ENCODE measurements around the gene MTUS2. TPM values are rescaled to one million over a fixed set of nuclear protein-coding genes. Genes with fewer than 3 reads are reported as not detected.

The MTUS2 gene
- total and polyA plus RNA-seq, 8 donors, result 0.12 to 28.1 (median 3.5) TPM; not detected in 1

DNA sequence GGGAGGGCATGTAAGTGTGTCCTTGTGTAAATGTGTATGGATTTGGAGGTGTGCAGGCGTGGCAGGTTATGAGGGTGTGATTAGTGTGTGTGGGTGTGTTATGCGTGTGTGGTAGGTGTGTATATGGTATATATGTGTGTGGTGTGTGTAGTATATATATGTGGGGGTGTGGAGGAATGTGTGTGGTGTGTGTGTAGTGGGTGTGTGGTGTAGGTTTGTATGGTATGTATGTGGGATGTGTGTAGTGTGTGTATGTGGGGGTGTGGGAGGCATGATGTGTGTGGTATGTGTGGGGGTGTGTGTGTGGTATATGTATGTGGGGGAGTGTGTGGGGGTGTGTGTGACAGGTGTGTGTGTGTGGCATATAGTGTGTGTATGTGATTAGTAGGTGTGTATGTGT lies 671.1 kb downstream of the MTUS2 start:
- intact Hi-C loops (cut with DNase I; ENCODE audit: low total_unique reads), result no loop called here

DNA sequence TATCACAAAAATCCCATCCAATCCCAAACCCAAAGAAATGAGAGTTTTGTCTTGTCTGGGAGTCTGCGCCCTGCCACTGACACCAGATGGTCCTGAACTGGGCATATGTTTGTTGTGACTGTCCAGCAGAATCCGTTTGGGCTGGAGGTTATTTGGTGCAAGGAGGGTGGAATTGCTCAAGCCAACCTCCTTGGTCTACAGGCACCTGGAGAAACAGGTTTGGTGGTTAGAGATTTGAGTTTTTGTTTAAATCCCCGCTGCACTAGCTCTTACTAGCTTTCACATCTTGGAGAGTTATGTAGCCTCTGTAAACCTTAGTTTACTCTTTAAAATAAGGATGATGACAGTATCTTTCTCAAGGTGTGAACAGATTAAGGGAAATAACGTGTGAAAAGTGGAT lies 673.7 kb downstream of the MTUS2 start:
- H3K4me1 ChIP-seq, result peaks cover 0 to 17% (median 10%) of the 10 kb centered on the region in 4 donors
- H3K9me3 ChIP-seq, result no peaks in the 10 kb centered on the region
- H3K4me3 ChIP-seq, result no peak overlapping the region
- intact Hi-C loops (cut with DNase I; ENCODE audit: low total_unique reads), result no loop called here
- no peak for DNase-seq
- peaks cover 0 to 5% (median 3%) of the 10 kb centered on the region in 3 donors for H3K27me3 ChIP-seq
- H3K27ac ChIP-seq, result no peak overlapping the region
- TF ChIP-seq CTCF (IDR thresholded peaks at IDR 0.05) (no peak), POLR2AphosphoS5 (IDR thresholded peaks at IDR 0.05) (no peak), POLR2A (IDR thresholded peaks at IDR 0.05) (no peak)
- WGBS, 5 donors, result 41 to 64% (median 43%) methylated on average over 4 of the region's 4 CpGs
- peaks cover 0 to 3% (median 0%) of the 10 kb centered on the region in 4 donors for H3K36me3 ChIP-seq

More for the DNA sequence above, 671.1 kb downstream of the MTUS2 start:
- peaks cover 0 to 13% (median 4%) of the 10 kb centered on the region in 3 donors for H3K27me3 ChIP-seq
- WGBS, 5 donors, result 48 to 87% (median 65%) methylated on average over 2 of the region's 2 CpGs
- DNase-seq, result no peak
- H3K9me3 ChIP-seq, result no peaks in the 10 kb centered on the region
- H3K4me3 ChIP-seq, result no peak overlapping the region
- TF ChIP-seq POLR2A (IDR thresholded peaks at IDR 0.05) (no peak), EP300 (IDR thresholded peaks at IDR 0.05) (no peak), CTCF (IDR thresholded peaks at IDR 0.05) (no peak), POLR2AphosphoS5 (IDR thresholded peaks at IDR 0.05) (no peak)
- H3K36me3 ChIP-seq, result peaks cover 0 to 3% (median 0%) of the 10 kb centered on the region in 4 donors
- peaks cover 0 to 4% (median 4%) of the 10 kb centered on the region in 4 donors for H3K4me1 ChIP-seq
- H3K27ac ChIP-seq, result no peak overlapping the region

GRCh38 chr13:29494520-29494919 lies 674.4 kb downstream of the MTUS2 start:
- TF ChIP-seq POLR2AphosphoS5 (IDR thresholded peaks at IDR 0.05), result no peak
- no peak for TF ChIP-seq POLR2A (IDR thresholded peaks at IDR 0.05)
- no peak for TF ChIP-seq EP300 (IDR thresholded peaks at IDR 0.05)
- no peak for TF ChIP-seq CTCF (IDR thresholded peaks at IDR 0.05)
- Histone ChIP-seq H3K9me3 (no peaks in the 10 kb centered on the region), H3K4me3 (no peak overlapping the region), H3K4me1 (peaks cover 0 to 17% (median 10%) of the 10 kb centered on the region in 4 donors), H3K27ac (no peak overlapping the region), H3K27me3 (peaks cover 0 to 5% (median 0%) of the 10 kb centered on the region in 3 donors), H3K36me3 (peaks cover 0 to 3% (median 0%) of the 10 kb centered on the region in 4 donors)
- 91 to 97% (median 95%) methylated on average over 8 of the region's 8 CpGs for WGBS, 5 donors
- intact Hi-C loops (cut with DNase I; ENCODE audit: low total_unique reads), result no loop called here
- no peak for DNase-seq

DNA sequence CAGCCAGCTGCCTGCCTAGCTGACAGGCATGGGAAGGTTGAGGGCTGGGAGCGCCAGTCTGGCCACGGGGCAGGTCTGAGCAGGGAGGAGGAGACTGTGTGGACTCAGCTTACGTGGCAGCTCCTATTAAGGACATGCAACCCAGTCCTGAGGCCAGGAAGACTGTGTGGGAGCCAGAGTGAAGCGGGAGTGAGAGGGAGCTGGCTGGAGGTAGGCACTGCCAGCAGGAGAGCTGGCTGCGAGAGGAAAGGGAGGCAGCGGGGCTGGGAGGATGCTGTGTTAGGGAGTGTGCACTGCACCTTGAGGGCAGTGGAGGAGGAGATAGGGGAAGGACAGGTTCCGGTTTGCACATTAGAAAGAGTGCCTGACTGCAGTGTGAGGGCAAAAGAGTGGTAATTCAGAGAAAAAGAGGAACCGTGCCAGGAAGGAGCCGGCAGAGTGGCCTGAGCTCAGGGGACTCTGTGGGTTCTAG lies 676.1 kb downstream of the MTUS2 start:
- Histone ChIP-seq H3K27me3 (peaks cover 0 to 5% (median 0%) of the 10 kb centered on the region in 3 donors), H3K4me3 (no peak overlapping the region), H3K9me3 (no peaks in the 10 kb centered on the region), H3K4me1 (peaks cover 0 to 17% (median 10%) of the 10 kb centered on the region in 4 donors), H3K36me3 (peaks cover 0 to 3% (median 0%) of the 10 kb centered on the region in 4 donors), H3K27ac (peak overlapping the region in 1 of 5 donors; percentile 45)
- TF ChIP-seq EP300 (IDR thresholded peaks at IDR 0.05) (no peak), POLR2AphosphoS5 (IDR thresholded peaks at IDR 0.05) (no peak), POLR2A (IDR thresholded peaks at IDR 0.05) (no peak), CTCF (IDR thresholded peaks at IDR 0.05) (no peak)
- 32 to 52% (median 44%) methylated on average over 9 of the region's 9 CpGs for WGBS, 5 donors
- DNase-seq, result peak; percentile 52 to 62
- intact Hi-C loops (cut with DNase I; ENCODE audit: low total_unique reads), result no loop called here

All from stomach (tissue), 9 donors.